VCaP (cell line): ENCODE measurements around the gene GALNT18.

Source experiments
- H3K27ac ChIP-seq: fragments of 450-650 bp; 2 replicates; pipeline ENCODE4 v1.5.1; 2017
- CTCF ChIP-seq: fragments of 450-650 bp; conservative IDR thresholded peaks from 2 replicates; pipeline ENCODE4 v1.5.1; 2017; ENCODE audit warnings: mild to moderate bottlenecking, moderate library complexity

GALNT18 gene

GRCh38 chr11:11253995-11254394 lies 367.8 kb downstream of the GALNT18 start:
- H3K27ac ChIP-seq: no peak overlapping the region
- no peak for TF ChIP-seq CTCF

- no peak for TF ChIP-seq CTCF
- H3K27ac ChIP-seq: no peak overlapping the region
Observed at GRCh38 chr11:11253497-11253896, 368.3 kb downstream of the GALNT18 start.

GRCh38 chr11:11252403-11252802 lies 369.4 kb downstream of the GALNT18 start:
- TF ChIP-seq CTCF: no peak
- H3K27ac ChIP-seq: no peak overlapping the region

GRCh38 chr11:11251394-11251970 lies 370.3 kb downstream of the GALNT18 start:
- TF ChIP-seq CTCF: no peak
- H3K27ac ChIP-seq: no peak overlapping the region

- no peak overlapping the region for H3K27ac ChIP-seq
- TF ChIP-seq CTCF: no peak
Observed at GRCh38 chr11:11250470-11250869, 371.3 kb downstream of the GALNT18 start.

- no peak for TF ChIP-seq CTCF
- H3K27ac ChIP-seq: no peak overlapping the region
Observed at GRCh38 chr11:11247576-11247975, 374.2 kb downstream of the GALNT18 start.

GRCh38 chr11:11247086-11247485 lies 374.7 kb downstream of the GALNT18 start:
- TF ChIP-seq CTCF: no peak
- no peak overlapping the region for H3K27ac ChIP-seq
